Heart left ventricle (tissue), 13 donors: ENCODE data around the gene SF3B5.

Source experiments
- POLR2A ChIP-seq, 2 donors: fragments of 450-650 bp; IDR thresholded peaks; one replicate each; pipeline ENCODE4 v1.6.1; 2017; ENCODE audit warnings: antibody characterized with exemption in 2 of 2, mild to moderate bottlenecking in 2 of 2, moderate library complexity in 2 of 2
- TF ChIP-seq, protein P1 (sequence below), 12 donors: fragments of 200-600 bp; sonication (generic) in 4 of 12; IDR thresholded peaks; one replicate each; pipeline versions ENCODE4 v1.5.0 to v1.8.0; 2018 to 2022; ENCODE audit warnings: antibody characterized with exemption in 12 of 12, mild to moderate bottlenecking in 5 of 12
- donor health status: ischemic (EF 13 %, LVEDD 7.1; RV severe dilation, severe dysfunction).
- donor health status: DM: no; HTN: yes; CAD: no.
- donor health status: DM: no; HTN: no; CAD: no.
- donor health status: ischemic (EF 25% LVEDD 6.9; RV normal size, moderate dysfunction).
- donor health status: ischemic (EF 25% LVEDD 5.7; RV mildly dilated, moderate dysfunction).
- donor health status: ischemic (EF 35%, LVEDD 5.7; RV mildly dilated, moderate dysfunction).
- donor health status: nonischemic (EF 11% LVEDD 7.7; RV severe dilation, severe dysfunction).
- donor health status: DM: yes; HTN: yes; CAD: no.
- donor health status: PGD.
- donor health status: ischemic (EF 29% LVEDD 5.4; RV normal size, mild dysfunction).
- donor health status: nonischemic (EF 23%, LVEDD 6.1; RV moderate dilation, normal function).

DNA sequence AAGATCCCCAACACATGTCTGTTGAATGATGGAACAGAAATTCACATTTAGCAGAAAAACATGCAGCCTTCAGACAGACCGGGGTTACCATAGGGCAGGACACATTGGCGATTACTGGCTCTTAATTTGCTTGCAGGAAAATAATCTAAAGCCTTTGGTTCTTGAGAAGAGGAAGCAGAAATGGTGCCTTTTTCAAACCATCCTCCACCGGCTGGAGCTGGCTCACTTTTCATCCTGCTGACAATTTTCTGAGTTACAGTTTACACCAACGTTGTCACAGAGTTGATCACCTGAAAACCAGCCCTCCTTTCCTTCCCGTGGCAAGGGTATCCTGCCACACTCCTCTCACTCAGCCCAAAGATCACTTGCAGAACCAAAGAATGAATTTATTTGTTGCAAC lies 32.6 kb downstream of the SF3B5 start:
- TF ChIP-seq, protein P1, sequence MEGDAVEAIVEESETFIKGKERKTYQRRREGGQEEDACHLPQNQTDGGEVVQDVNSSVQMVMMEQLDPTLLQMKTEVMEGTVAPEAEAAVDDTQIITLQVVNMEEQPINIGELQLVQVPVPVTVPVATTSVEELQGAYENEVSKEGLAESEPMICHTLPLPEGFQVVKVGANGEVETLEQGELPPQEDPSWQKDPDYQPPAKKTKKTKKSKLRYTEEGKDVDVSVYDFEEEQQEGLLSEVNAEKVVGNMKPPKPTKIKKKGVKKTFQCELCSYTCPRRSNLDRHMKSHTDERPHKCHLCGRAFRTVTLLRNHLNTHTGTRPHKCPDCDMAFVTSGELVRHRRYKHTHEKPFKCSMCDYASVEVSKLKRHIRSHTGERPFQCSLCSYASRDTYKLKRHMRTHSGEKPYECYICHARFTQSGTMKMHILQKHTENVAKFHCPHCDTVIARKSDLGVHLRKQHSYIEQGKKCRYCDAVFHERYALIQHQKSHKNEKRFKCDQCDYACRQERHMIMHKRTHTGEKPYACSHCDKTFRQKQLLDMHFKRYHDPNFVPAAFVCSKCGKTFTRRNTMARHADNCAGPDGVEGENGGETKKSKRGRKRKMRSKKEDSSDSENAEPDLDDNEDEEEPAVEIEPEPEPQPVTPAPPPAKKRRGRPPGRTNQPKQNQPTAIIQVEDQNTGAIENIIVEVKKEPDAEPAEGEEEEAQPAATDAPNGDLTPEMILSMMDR (IDR thresholded peaks at IDR 0.05), result no peak
- no peak for TF ChIP-seq POLR2A (IDR thresholded peaks at IDR 0.05)
